HepG2 (cell line): ENCODE results near the gene EMC10.

Experiments
- ARHGAP35 ChIP-seq: sonication (generic); formaldehyde crosslinking; IDR thresholded peaks from 2 replicates; pipeline ENCODE4 v1.9.0; 2022; ENCODE audit warnings: mild to moderate bottlenecking, inconsistent platforms, moderate library complexity, missing genetic modification reagents, borderline replicate concordance
- ESRRA ChIP-seq: sonication (generic); formaldehyde crosslinking; IDR thresholded peaks from 2 replicates; pipeline ENCODE4 v1.5.1; 2020; ENCODE audit warnings: mild to moderate bottlenecking, low read depth, missing genetic modification reagents
- HDAC1 ChIP-seq: sonication (generic); formaldehyde crosslinking; IDR thresholded peaks from 2 replicates; pipeline ENCODE4 v1.5.1; 2020; ENCODE audit warnings: mild to moderate bottlenecking, missing genetic modification reagents
- MED1 ChIP-seq: sonication (generic); formaldehyde crosslinking; IDR thresholded peaks from 2 replicates; pipeline ENCODE4 v1.4.0; 2020; ENCODE audit warnings: missing genetic modification reagents
- NCOA2 ChIP-seq: sonication (generic); formaldehyde crosslinking; IDR thresholded peaks from 2 replicates; pipeline ENCODE4 v1.8.0; 2022; ENCODE audit warnings: inconsistent platforms
- PHF8 ChIP-seq: sonication (generic); formaldehyde crosslinking; IDR thresholded peaks from 2 replicates; pipeline ENCODE4 v1.5.0; 2020; ENCODE audit warnings: missing genetic modification reagents
- RBM22 ChIP-seq: fragments of 200-400 bp; formaldehyde crosslinking; optimal IDR thresholded peaks from 2 replicates; pipeline ENCODE3; 2017; ENCODE audit warnings: mild to moderate bottlenecking, low read length, moderate library complexity
- SIN3A ChIP-seq: IDR thresholded peaks from 2 replicates; pipeline ENCODE4 v1.6.1; 2011; ENCODE audit warnings: low read depth, mild to moderate bottlenecking, control low read depth, low read length, borderline replicate concordance
- TF ChIP-seq, protein P1 (sequence below): IDR thresholded peaks from 2 replicates; pipeline ENCODE4 v1.6.1; 2016; ENCODE audit warnings: mild to moderate bottlenecking, missing biosample characterization, missing genetic modification reagents
- TF ChIP-seq, protein P2 (sequence below): sonication (generic); formaldehyde crosslinking; IDR thresholded peaks from 2 replicates; pipeline ENCODE4 v1.5.0; 2020; ENCODE audit warnings: mild to moderate bottlenecking, missing genetic modification reagents, moderate library complexity

DNA sequence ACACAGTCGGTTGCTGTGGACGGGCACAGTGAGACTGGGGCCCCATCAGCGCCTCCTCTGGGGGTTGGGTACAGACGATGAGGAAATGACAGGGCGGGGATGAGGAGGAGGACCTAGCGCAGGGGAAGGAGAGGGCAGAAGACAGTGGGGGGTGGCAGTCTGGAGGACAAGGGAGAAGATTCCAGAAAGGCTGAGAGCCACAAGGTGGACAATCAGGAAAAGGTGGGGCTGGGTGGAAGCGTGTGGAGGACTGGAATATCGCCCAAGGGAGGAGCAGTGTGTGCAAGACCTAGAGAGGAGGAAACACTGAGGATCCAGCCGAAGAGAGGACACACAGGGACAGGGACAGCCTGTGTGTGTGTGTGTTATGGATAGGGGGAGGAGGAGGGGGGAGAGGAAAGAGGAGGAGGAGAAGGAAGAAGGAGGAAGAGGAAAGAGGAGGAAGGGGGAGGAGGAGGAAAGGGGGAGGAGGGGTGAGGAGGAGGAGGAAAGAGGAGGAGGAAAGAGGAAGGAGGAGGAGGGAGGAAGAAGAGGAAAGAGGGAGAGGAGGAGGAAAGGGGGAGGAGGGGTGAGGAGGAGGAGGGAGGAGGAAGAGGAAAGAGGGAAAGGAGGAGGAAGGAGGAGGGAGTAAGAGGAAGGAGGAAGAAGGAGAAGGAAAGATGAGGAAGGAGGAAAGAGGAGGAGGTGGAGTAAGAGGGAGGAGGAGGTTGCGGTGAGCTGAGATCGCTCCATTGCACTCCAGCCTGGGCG, 16.2 kb downstream of the EMC10 start:
- TF ChIP-seq PHF8 (CRISPR knock-in tag) (no peak), NCOA2 (CRISPR knock-in tag) (no peak), HDAC1 (CRISPR knock-in tag) (no peak), RBM22 (no peak), ESRRA (CRISPR knock-in tag) (no peak), SIN3A (no peak), MED1 (CRISPR knock-in tag) (no peak), ARHGAP35 (no peak)
- TF ChIP-seq, protein P1, sequence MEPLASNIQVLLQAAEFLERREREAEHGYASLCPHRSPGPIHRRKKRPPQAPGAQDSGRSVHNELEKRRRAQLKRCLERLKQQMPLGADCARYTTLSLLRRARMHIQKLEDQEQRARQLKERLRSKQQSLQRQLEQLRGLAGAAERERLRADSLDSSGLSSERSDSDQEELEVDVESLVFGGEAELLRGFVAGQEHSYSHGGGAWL (CRISPR knock-in tag), result no peak
- TF ChIP-seq, protein P2, sequence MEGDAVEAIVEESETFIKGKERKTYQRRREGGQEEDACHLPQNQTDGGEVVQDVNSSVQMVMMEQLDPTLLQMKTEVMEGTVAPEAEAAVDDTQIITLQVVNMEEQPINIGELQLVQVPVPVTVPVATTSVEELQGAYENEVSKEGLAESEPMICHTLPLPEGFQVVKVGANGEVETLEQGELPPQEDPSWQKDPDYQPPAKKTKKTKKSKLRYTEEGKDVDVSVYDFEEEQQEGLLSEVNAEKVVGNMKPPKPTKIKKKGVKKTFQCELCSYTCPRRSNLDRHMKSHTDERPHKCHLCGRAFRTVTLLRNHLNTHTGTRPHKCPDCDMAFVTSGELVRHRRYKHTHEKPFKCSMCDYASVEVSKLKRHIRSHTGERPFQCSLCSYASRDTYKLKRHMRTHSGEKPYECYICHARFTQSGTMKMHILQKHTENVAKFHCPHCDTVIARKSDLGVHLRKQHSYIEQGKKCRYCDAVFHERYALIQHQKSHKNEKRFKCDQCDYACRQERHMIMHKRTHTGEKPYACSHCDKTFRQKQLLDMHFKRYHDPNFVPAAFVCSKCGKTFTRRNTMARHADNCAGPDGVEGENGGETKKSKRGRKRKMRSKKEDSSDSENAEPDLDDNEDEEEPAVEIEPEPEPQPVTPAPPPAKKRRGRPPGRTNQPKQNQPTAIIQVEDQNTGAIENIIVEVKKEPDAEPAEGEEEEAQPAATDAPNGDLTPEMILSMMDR, result no peak
